NT2/D1 (cell line): Measurements from ENCODE around the gene SPHKAP.

Experiments used
- SUZ12 ChIP-seq: IDR thresholded peaks from 2 replicates; pipeline ENCODE4 v1.6.1; 2011; ENCODE audit not compliant: insufficient read length, insufficient read depth; ENCODE audit errors: extremely low read depth
- YY1 ChIP-seq: IDR thresholded peaks from 2 replicates; pipeline ENCODE4 v1.6.1; 2011; ENCODE audit not compliant: insufficient read length, insufficient read depth

GRCh38 chr2:228107846-228108245, 73.6 kb downstream of the SPHKAP start:
- no peak for TF ChIP-seq YY1
- TF ChIP-seq SUZ12 = no peak
